Stomach smooth muscle (tissue), 2 donors: ENCODE measurements around the gene OTOF.

Experiments
- H3K27ac ChIP-seq: one replicate; pipeline ENCODE4 v1.7.0; 2013; ENCODE audit warnings: mild to moderate bottlenecking, low read length, inconsistent platforms
- H3K27me3 ChIP-seq, 2 donors: one replicate each; pipeline ENCODE4 v1.7.0; 2013; ENCODE audit warnings: low read length in 2 of 2; ENCODE audit not compliant: insufficient read depth in 2 of 2, control insufficient read depth in 1 of 2
- H3K36me3 ChIP-seq, 2 donors: one replicate each; pipeline ENCODE4 v1.7.0; 2013; ENCODE audit warnings: low read length in 2 of 2; ENCODE audit not compliant: control insufficient read depth in 2 of 2, insufficient read depth in 2 of 2
- H3K4me1 ChIP-seq: one replicate; pipeline ENCODE4 v1.7.0; 2013; ENCODE audit warnings: low read length; ENCODE audit not compliant: control insufficient read depth, insufficient read depth
- H3K4me3 ChIP-seq, 2 donors: one replicate each; pipeline ENCODE4 v1.7.0; 2013; ENCODE audit warnings: low read length in 2 of 2
- H3K9ac ChIP-seq, 2 donors: one replicate each; pipeline ENCODE4 v1.7.0; 2013; ENCODE audit warnings: low read length in 2 of 2, mild to moderate bottlenecking in 1 of 2
- H3K9me3 ChIP-seq, 2 donors: one replicate each; pipeline ENCODE4 v1.7.0; 2013; ENCODE audit warnings: low read length in 2 of 2; ENCODE audit not compliant: control insufficient read depth in 2 of 2
- donor health status: healthy.
- donor health status: Pancreatic carcinoma.

OTOF gene

GRCh38 chr2:26457695-26458364 is 20.1 kb downstream of the OTOF start:
- Histone ChIP-seq H3K27me3 (no peaks in the 10 kb centered on the region), H3K9me3 (no peaks in the 10 kb centered on the region), H3K4me1 (peaks cover 2% of the 10 kb centered on the region), H3K4me3 (no peak overlapping the region), H3K27ac (no peak overlapping the region), H3K36me3 (no peaks in the 10 kb centered on the region), H3K9ac (no peak overlapping the region)

- no peaks in the 10 kb centered on the region for H3K27me3 ChIP-seq
- H3K36me3 ChIP-seq = no peaks in the 10 kb centered on the region
- H3K9ac ChIP-seq = no peak overlapping the region
- peaks cover 2% of the 10 kb centered on the region for H3K4me1 ChIP-seq
- no peak overlapping the region for H3K4me3 ChIP-seq
- no peak overlapping the region for H3K27ac ChIP-seq
- H3K9me3 ChIP-seq = no peaks in the 10 kb centered on the region
Measured at GRCh38 chr2:26457251-26457666, 20.7 kb downstream of the OTOF start.

GRCh38 chr2:26456440-26457250 is 21.3 kb downstream of the OTOF start:
- Histone ChIP-seq H3K36me3 (no peaks in the 10 kb centered on the region), H3K4me1 (peaks cover 2% of the 10 kb centered on the region), H3K9me3 (no peaks in the 10 kb centered on the region), H3K4me3 (no peak overlapping the region), H3K27me3 (no peaks in the 10 kb centered on the region), H3K27ac (no peak overlapping the region), H3K9ac (no peak overlapping the region)

GRCh38 chr2:26455670-26456439 is 22.1 kb downstream of the OTOF start:
- Histone ChIP-seq H3K9me3 (no peaks in the 10 kb centered on the region), H3K9ac (no peak overlapping the region), H3K27ac (no peak overlapping the region), H3K4me1 (peaks cover 2% of the 10 kb centered on the region), H3K4me3 (no peak overlapping the region), H3K27me3 (no peaks in the 10 kb centered on the region), H3K36me3 (no peaks in the 10 kb centered on the region)

DNA sequence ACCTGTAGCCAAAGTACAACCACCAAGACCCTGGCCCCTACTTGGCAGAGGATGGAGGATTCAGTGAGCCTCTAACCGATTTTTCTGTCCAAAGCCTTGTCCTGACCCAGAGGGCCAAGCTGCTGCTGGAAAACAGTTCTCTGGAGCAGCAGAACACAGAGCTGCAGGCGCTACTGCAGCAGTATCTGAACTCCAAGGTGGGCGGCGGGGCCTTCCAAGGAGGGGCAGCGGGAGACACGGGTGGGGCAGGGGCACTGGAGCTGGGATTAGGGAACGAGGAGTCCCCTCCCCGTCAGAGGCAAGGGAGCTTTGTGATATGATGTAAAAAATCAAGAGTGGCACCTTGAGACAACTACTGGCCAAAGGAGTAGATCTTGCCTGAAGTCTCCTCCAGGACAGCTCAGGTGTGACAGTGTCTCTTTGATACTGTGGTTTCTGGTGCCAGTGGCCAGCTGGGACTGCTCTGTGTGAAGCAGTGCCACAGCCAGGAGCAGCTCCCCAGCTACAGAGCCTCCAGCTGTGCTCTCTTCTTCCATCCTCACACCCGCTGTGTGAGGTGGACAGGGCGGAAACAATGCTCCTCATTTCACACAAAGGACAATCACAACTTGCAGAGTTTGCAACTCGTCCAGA is 22.8 kb downstream of the OTOF start:
- Histone ChIP-seq H3K36me3 (no peaks in the 10 kb centered on the region), H3K27ac (no peak overlapping the region), H3K4me1 (peaks cover 2% of the 10 kb centered on the region), H3K27me3 (no peaks in the 10 kb centered on the region), H3K4me3 (no peak overlapping the region), H3K9me3 (no peaks in the 10 kb centered on the region), H3K9ac (no peak overlapping the region)

DNA sequence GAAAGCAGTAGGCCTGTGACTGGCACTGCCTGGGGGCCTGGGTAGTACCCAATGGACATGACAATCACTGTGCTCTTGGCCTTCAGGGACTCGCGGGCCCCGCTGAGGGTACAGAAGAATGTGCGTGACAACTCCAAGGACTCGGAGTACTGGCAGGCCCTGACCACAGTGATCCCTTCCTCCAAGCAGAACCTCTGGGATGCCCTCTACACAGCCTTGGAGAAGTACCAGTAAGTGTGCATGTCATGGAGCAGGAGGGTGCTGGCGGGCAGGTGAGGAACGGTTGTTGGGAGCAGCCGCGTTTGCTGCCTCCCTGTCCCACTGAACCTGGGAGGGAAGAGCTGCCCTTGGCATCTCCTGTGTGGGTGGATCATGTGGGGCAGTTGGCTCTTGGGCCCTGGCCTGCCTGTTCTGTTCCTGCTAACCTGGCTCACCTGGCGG is 23.3 kb downstream of the OTOF start:
- H3K4me1 ChIP-seq = peaks cover 2% of the 10 kb centered on the region

DNA sequence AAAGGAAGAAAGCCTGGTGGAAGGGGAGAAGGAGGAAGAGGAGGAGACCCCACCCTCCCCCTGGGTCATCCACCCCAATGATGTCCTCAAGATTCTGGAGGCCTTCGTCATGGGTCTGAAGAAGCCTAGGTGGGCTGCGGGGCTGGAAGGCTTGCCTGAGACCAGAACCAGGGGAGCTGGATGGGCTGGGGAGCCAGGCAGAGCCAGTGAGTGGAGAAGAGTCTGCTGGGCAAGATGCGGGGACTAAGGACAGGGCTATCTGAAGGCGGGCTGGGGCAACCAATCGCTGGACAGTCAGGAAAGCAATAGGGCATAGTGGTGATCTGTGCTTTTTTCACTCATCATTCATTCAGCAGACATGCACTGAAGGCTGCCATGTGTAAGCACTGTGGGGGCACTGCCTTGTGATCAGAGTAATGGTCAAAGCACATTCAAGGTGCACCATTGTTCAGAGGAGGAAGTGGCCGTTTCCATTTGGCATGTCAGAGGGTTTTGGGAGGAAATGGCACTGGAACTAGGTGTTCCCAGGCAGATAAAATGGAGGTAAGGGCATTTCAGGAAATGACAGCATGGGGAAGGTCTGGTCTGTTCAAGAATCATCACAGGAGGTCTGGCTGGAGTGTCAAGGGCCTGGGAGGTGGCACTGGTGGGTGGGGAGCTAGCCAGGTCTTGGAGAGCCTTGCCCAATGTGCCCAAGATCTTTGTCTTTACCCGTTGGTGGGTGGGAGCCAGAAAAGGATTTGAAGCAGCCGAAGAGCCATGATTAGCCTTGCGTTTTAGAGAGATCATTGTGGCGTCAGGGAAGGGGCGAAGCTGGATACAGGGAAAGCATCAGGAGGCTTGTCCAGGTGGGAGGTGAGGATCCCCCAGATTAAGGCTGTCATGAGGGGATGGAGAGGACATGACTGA is 24.2 kb downstream of the OTOF start:
- H3K36me3 ChIP-seq = no peaks in the 10 kb centered on the region
- H3K4me1 ChIP-seq = peaks cover 2% of the 10 kb centered on the region
- no peak overlapping the region for H3K4me3 ChIP-seq
- no peak overlapping the region for H3K27ac ChIP-seq
- no peaks in the 10 kb centered on the region for H3K9me3 ChIP-seq
- no peak overlapping the region for H3K9ac ChIP-seq
- H3K27me3 ChIP-seq = peaks cover 2 to 3% of the 10 kb centered on the region in 2 donors

More for the DNA sequence above, 23.3 kb downstream of the OTOF start:
- H3K9ac ChIP-seq = no peak overlapping the region
- H3K27me3 ChIP-seq = peaks cover 0 to 3% of the 10 kb centered on the region in 2 donors
- no peaks in the 10 kb centered on the region for H3K9me3 ChIP-seq
- H3K36me3 ChIP-seq = no peaks in the 10 kb centered on the region
- H3K27ac ChIP-seq = no peak overlapping the region
- H3K4me3 ChIP-seq = no peak overlapping the region

GRCh38 chr2:26451700-26452099 is 26.2 kb downstream of the OTOF start:
- no peaks in the 10 kb centered on the region for H3K9me3 ChIP-seq
- H3K27me3 ChIP-seq = peaks cover 2 to 3% of the 10 kb centered on the region in 2 donors
- no peak overlapping the region for H3K27ac ChIP-seq
- H3K4me1 ChIP-seq = peaks cover 2% of the 10 kb centered on the region
- no peaks in the 10 kb centered on the region for H3K36me3 ChIP-seq
- no peak overlapping the region for H3K9ac ChIP-seq
- H3K4me3 ChIP-seq = no peak overlapping the region

DNA sequence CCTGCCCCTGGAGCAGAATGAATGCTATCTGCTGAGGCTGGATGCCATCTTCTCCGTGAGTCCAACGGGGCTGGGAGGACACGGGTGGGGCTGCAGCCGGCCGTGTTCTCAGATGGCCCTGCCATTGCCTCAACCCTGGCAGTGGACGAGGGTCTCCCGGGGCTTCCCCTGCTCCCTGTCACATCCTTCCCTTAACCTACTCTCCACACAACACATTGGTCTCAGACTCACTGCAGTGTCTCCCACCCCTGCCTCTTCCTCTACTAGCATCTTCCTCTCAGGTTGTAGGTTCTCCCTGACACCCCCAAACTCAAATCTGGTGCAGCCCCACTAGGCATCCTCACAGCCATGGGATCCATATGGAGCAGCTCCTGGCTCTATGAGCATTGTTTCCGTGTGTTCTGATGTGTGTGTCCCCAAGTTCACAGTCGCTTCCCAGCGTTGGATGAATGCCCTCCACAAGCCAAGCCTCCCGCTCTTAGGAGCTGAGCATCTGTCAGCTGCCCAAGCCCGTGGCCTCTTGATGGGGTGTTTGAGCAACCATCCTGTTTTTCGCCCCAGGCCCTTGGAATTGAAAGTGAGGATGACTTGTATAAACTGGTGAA is 27.8 kb downstream of the OTOF start:
- H3K27me3 ChIP-seq = peaks cover 2 to 3% of the 10 kb centered on the region in 2 donors
- no peaks in the 10 kb centered on the region for H3K4me1 ChIP-seq
- no peaks in the 10 kb centered on the region for H3K36me3 ChIP-seq
- no peak overlapping the region for H3K9ac ChIP-seq
- H3K4me3 ChIP-seq = no peak overlapping the region
- H3K27ac ChIP-seq = no peak overlapping the region
- no peaks in the 10 kb centered on the region for H3K9me3 ChIP-seq
